A172 (cell line): ENCODE data around the gene SARS2. TPM values are rescaled to one million over a fixed set of nuclear protein-coding genes. Genes with fewer than 3 reads are reported as not detected.

ENCODE experiments used
- DNase-seq: peaks from one replicate; pipeline ENCODE4 v3.0.0-alpha.2; 2015; ENCODE audit warnings: low spot score
- total RNA-seq: library from RNA; depleted of rRNA; stranded (reverse); fragments of >200 nt; shearing (Covaris generic); gene quantifications from 2 replicates; pipeline ENCODE4 v1.2.3, GENCODE V29; 2014

SARS2 gene
- total RNA-seq, 1 experiment from 2014 or later = 19.8 TPM

- peak; percentile 24 for DNase-seq
Measured at GRCh38 chr19:38917921-38918491, 12.6 kb downstream of the SARS2 start.

- DNase-seq = no peak
Measured at GRCh38 chr19:38917516-38917915, 13.0 kb downstream of the SARS2 start.

- DNase-seq = no peak
Measured at GRCh38 chr19:38915329-38916321, 14.9 kb downstream of the SARS2 start.

GRCh38 chr19:38913958-38914357 lies 16.6 kb downstream of the SARS2 start:
- DNase-seq = no peak

GRCh38 chr19:38912600-38913514 lies 17.7 kb downstream of the SARS2 start:
- no peak for DNase-seq

- DNase-seq = no peak
Measured at GRCh38 chr19:38911388-38912001, 19.1 kb downstream of the SARS2 start.

- DNase-seq = no peak
Measured at GRCh38 chr19:38910488-38910887, 20.1 kb downstream of the SARS2 start.

GRCh38 chr19:38908911-38909310 lies 21.7 kb downstream of the SARS2 start:
- DNase-seq = no peak

- no peak for DNase-seq
Measured at GRCh38 chr19:38907670-38908069, 22.9 kb downstream of the SARS2 start.

- no peak for DNase-seq
Measured at GRCh38 chr19:38907227-38907626, 23.3 kb downstream of the SARS2 start.

- DNase-seq = no peak
Measured at GRCh38 chr19:38905620-38906019, 24.9 kb downstream of the SARS2 start.

GRCh38 chr19:38904581-38905539 lies 25.7 kb downstream of the SARS2 start:
- no peak for DNase-seq

- no peak for DNase-seq
Measured at GRCh38 chr19:38901683-38902082, 28.9 kb downstream of the SARS2 start.

- DNase-seq = no peak
Measured at GRCh38 chr19:38900743-38901190, 29.8 kb downstream of the SARS2 start.

GRCh38 chr19:38900202-38900629 lies 30.3 kb downstream of the SARS2 start:
- DNase-seq = no peak

GRCh38 chr19:38899447-38900201 lies 30.9 kb downstream of the SARS2 start, which contains the start of the genes NFKBIB and SIRT2:
Gene NFKBIB, plus strand, starts transcription at chr19:38899969. Its CDS starts 64 bp downstream, at chr19:38900033.
Gene SIRT2, minus strand, starts transcription at chr19:38899618. Its CDS starts 97 bp downstream, at chr19:38899521.
- DNase-seq = peak; percentile 100

- peak; percentile 11 for DNase-seq
Measured at GRCh38 chr19:38898788-38899446, 31.6 kb downstream of the SARS2 start.

GRCh38 chr19:38894968-38895367 lies 35.6 kb downstream of the SARS2 start:
- DNase-seq = no peak

- no peak for DNase-seq
Measured at GRCh38 chr19:38893341-38893771, 37.2 kb downstream of the SARS2 start.
